HG02678 (cell line): Measurements from ENCODE around the gene VIT.

ENCODE experiments used
- ATAC-seq: cut with Tn5 transposase; IDR thresholded peaks from one replicate; pipeline ENCODE4 v1.9.1; 2021; ENCODE audit warnings: mild to moderate bottlenecking, moderate library complexity; ENCODE audit not compliant: unreplicated experiment

The VIT gene

DNA sequence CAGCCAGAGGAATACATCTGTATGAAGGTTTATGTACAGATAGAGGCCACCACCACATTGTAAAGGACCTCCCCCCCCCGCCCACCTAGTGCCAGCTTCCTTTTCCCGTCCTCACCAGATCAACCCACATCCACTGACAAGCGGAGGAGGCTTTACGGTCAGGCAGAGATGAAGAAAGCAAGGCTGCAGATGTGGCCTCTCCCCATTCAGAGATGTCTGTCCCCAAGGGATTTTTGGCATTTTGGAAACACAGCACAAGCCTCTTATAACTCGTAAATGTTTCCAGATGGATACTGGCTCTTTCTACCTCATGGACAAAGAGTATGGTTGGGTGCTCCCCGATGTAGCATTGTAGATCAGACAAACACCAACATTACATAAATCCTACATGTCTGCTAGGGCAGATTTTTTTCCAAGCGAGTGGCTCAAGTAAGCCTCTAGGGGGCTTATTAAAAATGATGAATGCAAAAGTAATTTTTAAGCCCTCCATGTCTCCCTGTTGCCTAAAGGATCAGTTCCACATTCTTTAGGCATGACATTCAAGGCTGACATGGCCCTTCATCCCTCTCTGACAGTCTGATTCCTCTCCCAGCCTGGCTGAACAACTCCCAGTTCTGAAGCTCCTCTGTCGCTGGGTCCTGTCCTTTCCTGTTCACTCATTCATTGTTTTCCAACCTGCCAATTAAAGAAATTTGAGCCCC, 11.7 kb downstream of the VIT start:
- ATAC-seq: no peak

DNA sequence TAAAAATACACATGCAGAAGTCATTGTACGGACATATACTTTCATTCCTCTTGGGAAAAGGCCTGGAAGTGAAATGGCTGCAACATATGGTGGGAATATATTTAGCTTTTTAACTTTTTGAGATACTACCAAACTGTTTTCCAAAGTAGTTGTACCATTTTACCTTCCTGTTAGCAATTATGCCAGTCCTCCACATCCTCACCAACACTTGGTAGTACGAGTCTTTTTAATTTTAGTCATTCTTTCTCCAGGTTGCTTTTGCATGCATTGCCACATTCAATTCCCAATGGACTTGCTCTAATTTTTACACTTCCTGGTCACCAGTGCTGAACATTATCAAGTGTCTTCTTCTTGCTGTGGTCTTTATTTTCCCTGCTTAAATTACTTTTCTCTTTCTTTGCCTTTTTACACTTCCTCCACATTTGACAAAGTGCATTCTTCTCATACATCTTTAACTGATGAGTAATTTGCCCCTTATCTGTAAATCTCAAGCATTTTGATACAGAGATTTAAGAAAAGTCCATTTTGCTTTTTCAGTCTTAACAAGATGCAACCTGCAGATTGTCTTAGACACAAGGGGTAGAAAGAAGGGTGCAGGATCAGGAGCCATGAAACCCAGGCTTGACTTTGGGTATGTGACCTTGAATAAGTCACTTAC, 14.5 kb downstream of the VIT start:
- ATAC-seq: no peak

DNA sequence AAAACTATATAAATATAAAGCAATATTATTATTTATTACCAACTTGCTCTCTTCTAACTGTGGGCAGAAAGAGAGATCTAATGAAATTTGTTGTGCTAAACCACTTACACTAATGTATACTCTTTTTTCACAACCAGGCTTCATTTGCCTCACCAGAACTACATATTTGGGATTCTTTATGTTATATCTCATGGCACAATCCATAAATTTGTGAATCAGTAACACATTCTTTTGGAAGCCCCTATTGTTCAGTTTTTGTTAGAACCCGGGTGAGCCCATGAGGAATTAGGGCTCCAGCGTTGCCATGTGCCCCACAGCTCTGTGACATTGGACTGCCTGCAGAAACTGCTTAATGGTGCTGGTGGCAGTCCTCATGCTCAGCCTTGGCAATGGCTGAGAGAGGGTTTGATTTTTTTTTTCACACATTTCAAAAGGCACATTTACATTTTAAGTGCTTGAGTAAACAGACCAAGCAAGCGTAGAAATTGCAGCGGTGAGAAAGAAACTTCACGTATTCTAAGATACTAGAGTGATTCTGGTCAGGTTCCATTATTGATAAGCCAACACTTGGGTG, 15.3 kb downstream of the VIT start:
- ATAC-seq: no peak

DNA sequence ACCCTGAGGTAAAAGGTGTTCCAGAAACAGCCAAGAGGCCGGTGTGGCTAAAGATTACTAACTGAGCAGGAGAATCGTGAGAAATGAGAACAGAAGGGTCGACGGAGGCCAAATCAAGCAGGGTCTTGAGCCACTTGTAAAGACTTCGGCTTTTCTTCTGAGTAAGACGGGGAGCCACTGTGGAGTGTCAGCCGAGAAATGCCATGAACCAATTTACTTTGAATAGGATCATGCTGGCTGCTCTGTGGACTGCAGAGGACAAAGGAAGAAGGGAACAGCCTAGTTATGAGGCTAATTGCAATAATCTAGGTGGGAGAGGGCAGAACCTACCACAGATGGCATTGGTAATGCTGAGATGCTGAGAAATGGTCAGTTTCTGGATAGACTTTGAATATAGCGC, 16.8 kb downstream of the VIT start:
- ATAC-seq: no peak

DNA sequence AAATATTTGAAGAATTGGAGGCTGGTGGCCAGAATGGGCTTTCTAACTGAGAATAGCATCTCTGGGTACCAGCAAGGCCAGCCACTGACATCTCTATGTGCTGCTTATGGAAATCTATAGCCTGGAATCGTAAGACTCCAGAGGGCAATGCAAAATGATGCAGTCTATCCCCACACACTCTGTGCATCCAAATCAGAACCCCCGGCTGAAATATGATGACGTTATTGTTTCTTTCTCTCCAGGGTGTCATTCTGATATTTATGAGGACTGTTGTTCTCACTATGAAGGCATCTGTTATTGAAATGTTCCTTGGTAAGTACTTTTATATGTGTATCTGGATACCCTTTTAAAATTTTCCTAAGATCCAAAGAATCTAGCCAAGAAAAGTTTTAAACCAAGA, 19.6 kb downstream of the VIT start:
- no peak for ATAC-seq

DNA sequence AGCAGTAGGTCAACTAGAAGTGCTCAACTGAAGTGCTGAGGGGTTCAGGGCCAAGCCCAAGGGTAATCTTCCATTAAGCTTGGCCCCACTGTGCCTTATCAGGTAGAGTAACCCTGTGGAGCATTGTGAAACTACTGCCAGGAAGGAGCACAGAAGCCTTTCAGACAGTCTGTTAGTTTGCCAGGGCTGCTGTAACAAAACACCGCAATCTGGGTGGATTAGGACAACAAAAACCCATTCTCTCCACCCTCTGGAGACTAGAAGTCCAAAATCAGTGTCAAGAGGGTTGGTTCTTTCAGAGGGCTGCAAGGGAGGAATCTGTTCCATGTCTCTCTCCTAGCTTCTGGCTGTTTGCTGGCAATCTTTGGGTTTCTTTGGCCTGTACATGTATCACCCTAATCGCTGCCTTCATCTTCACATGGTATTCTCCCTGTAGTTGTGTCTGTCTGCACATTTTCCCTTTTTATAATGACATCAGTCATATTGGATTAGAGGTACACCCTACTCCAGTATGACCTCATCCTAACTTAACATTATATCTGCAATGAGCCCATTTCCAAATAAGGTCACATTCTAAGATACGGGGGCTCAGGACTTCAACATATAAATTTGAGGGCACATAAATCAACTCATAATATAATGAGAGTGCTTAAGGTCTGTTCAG, 21.2 kb downstream of the VIT start:
- no peak for ATAC-seq

DNA sequence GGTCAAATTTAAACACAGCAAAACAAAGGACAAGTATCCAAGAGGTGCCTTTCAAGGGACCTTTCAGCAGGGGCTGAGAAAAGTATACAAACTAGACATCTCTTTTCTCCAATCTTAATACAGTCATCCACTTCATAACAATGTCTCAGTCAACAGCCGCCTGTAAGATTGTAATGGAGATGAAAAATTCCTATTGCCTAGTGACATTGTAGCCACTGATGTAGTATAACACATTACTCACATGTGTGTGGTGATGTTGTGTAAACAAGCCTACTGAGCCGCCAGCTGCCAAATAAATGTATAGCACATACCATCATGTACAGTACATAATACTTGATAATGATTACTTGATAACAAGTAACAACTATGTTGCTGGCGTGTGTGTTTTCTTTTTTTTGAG, 31.0 kb downstream of the VIT start:
- ATAC-seq: no peak

DNA sequence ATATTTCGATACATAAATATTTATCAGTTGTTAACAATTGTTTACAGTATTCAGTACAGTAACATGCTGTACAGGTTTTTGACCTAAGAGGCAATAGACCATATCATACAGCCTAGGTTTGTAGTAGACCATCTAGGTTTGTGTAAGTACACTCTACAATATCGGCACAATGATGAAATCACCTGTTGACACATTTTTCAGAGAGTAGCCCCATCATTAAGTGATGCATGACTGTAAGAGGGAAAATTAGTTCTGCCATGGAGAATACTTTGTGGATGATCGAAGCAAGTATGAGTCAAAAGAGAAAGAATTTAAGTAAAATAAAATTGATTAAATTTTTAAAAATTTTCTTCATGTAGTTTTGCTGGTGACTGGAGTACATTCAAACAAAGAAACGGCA, 32.6 kb downstream of the VIT start:
- no peak for ATAC-seq

DNA sequence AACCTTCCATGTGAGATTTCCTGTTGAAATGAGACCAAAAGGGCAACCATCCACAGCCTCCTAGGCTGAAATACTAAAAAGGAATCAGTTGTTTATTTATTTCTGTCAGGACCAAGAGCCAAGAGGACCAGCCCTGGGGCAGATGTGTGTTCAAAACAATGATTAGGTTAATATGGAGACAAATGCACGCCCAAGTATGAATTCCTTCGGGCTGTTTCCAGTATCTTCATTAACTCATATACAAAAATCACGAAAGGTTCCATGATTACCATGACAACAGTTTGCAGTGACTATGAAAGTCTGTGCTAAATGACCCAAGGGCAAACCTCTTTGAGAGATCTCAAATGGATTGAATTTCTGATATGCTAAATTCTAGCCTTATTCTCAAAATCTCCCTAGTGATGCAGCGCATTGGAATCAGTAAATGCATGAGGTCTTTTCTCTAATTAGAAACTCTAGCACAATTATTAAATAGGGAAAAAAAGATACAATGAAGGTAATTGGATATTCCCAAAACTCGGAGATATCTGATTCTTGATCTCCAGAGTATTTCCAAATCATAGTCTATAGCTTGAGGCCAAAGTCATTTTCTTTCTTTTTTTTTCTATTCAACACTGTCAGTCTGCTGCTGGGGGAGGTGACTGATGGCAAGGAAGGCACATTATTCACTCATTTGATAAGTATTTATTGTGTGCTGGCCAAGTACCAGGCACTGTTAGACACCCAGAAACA, 35.6 kb downstream of the VIT start:
- no peak for ATAC-seq

DNA sequence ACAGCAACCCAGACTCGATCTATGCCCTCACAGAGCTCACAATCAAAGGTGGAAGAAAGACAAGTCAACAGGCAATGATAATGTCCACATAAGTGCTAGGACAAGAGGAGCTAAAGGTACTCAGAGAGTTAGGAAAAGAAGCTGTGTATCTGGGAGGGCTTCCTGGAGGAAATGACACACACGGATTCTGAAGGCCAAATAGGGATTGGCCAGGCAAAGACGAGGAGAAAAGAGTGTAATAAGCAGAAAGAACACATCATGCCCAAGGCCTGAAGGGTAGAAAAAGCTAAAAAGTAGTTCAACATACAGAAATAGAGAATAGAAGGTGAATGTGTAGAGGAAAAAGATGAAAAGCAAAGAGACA, 36.1 kb downstream of the VIT start:
- ATAC-seq: no peak

DNA sequence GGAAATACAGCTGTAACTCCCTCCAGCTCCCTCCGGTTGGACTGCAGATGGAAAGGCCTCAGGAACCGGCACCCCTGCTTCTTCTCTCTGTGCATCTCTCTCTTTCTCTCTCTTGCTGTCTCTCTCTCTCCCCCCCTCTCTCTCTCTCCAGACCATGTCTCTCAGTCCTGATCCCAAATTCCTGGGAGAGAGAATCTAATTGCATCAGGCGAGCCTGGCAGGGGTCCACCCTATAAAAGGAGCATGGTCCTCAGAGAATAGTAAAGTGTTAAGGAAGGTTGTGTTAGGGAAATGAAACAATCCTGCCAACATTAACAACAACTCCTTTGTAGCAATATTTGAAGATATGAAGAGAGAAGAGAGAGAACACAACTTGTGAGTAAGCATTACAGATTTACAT, 36.7 kb downstream of the VIT start:
- no peak for ATAC-seq

DNA sequence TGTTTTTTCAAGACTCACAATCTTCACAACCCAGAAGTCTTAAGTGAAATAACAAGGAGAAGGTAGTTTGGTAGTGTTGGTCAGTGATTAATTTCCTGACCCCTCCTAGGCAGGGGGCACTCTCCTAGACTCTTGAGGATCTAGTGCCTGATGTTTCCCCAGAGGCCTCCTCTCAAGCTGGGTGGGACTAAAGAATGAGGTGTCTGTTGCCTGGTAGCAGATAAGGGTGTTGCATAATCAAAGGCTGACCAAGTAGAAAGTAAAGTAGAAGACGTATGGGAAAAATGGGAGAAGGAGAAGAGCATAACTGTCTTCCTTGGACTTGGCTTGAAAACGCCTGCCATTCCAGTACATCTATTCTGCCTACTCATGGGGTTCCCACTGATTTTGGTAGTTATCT, 37.8 kb downstream of the VIT start:
- no peak for ATAC-seq

DNA sequence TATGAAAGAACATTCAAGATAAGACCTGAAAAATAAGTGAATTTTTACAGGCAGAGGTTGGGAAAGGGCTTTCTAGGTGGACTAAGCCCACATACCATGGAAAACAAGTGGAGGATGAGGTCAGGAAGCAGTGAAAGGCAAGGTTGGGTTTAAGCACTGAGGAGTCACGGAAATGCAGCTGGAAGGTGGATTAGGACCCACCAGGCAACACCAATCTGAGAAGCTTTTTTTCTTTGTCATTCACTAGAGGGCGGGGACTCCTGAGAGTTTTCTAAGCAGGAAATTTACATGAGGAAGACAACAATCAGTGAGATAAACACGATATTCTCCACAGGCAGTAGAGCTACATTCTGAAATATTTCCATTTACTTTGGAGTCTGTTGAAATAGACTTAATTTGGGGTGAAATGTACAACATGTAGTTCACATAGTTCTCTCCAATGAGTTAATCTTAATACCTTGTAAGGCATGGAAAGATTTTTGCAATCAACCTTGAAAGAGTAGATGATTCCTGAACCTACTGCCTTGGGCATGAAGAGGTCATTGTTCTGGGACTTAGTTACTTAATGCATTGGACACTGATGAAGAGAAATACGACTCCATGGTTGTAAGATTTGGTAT, 40.7 kb downstream of the VIT start:
- ATAC-seq: no peak

DNA sequence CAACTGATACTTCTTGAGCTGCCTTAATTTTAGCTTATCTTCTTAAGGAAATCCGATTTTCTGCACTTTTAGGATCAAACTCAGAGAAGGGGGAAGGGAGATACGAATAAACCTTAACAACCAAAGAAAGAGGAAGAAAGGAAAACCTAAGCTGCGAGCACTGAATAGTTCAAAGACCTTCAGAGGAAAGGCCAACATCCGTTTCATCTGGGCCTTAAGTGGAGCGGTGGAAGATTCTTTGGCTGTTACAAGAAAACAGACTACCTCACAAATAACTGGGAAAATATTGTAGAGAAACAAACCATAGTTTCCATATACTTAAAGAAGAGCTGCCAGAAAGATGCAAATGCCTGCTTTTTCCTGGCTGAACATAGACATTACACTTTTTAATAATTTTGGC, 43.6 kb downstream of the VIT start:
- ATAC-seq: no peak

DNA sequence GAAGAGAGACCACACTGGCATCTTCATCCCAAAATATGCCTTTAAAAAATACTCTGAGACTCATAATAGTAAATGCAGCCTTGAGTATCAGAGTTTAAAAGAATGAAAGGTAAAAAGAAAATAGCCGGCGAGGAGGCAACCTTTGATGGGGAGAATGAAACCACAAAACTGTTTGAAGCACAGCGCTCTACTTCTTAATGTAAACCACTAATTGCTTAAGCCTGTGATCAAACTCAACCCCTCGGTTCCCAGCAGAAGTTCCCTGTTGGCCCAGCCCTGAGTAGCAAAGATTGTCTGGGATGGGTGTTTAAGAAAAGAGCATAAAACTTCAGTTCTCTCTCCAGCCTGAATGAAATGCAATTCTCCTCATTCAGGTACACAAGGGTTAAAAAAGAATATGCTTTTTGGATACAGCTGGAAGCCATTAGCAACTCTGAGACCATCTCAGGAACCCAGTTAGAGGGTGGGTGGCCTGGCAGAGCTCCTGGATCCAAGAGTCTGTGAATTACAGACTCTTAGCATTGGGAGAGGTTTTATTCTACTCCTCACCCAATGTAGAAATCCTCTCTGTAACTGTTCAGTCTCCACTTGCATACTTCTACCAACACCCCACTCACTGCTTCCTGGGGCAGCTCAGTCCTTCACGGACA, 44.8 kb downstream of the VIT start:
- ATAC-seq: no peak

DNA sequence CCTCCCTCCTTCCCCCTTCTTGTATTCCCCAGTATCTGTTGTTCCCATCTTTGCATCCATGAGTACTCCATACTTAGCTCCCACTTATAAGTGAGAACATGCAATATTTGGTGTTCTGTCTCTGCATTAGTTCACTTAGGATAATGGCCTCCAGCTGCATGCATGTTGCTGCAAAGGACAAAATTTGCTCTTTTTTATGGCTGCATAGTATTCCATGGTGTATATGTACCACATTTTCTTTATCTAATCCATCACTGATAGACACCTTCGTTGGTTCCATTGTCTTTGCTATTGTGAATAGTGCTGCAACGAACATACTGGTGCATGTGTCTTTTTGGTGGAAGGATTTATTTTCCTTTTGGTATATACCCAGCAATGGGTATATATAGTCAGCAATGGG, 47.4 kb downstream of the VIT start:
- ATAC-seq: no peak

DNA sequence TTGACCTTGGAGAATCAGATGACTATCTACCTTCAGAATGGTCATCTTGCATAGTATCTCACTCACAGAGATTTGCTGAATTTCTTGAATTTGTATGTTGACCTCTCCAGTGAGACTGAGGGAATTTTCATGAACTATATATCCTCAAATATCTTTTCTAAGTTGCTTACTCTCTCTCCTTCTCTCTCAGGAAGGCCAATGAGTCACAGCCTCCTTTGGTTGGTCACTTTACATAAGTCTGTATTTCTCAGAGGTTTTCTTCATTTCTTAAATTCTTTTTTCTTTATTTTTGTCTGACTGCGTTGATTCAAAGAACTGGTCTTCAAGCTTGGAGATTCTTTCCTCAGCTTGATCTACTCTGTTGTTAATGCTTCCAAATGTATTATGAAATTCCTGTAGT, 51.7 kb downstream of the VIT start:
- no peak for ATAC-seq

DNA sequence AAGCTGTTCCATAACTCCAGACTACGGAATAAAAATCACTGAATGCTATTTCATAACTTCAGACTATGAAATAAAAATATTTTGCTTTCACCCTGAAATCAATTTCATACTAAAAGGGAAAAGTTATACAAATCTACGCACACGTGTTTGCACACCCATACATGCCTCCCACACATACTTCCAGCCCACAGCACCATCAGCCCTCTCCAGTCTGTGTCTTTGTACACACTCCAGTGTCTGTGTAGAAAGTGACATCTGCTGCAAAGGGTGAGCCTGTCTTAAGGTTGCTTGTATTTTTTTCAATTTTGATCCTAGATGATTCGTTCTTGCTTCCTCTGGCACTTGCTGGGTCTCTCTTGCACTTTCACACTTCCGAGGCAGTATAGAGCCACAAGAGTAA, 53.6 kb downstream of the VIT start:
- ATAC-seq: no peak

DNA sequence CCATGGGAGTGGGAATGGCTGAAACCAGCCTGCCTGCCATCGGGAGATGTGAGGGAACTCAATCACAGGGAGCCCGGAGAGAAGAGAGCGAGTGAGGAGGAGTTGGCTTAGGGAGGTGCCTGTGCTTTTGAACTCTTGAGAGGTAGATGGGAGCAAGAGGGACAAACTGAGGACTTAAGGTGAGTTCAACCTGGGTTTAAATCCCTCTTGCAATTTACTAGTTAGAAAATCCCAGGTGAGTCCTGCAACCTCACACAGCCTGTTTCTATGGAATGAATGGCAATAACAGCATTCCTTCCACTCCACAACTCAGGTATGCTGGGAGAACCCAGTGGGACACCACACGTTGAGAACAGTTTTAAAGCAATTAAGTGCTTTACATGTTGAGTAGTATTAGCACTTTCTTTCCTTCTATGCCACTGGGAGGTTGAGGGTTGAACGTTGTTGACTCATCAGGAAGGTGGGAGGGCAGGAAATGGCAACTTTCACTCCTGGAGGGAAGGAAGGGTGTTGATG, 57.3 kb downstream of the VIT start:
- no peak for ATAC-seq

DNA sequence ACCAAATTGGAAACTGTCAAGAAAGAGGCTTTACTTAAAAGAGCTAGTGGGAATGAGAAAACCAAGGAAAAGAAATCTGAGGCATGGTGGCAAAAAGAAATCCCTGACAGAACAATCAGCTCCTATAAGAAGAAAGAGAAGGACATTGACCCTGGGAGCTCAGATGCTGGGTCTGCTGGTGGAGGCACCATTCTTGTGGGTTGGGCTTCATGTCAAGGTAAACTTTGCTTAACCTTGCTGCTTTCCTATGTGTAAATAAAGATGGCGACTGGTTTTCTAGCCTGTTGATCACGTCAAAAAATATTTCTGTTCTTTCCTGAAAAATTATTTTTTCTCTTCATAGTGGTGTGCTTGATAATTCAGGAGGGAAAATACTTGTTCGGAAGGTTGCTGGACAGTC, 58.1 kb downstream of the VIT start:
- no peak for ATAC-seq
